ENCODE results near the gene LBX1. TPM values are rescaled to one million over a fixed set of nuclear protein-coding genes. Genes with fewer than 3 reads are reported as not detected.

Gene LBX1
- total and polyA plus RNA-seq, 7 donors = not detected

GRCh38 chr10:101263150-101263752, 34.0 kb upstream of the LBX1 start:
- TF ChIP-seq CTCF (IDR thresholded peaks at IDR 0.05) (no peak), POLR2A (IDR thresholded peaks at IDR 0.05) (no peak), EP300 (IDR thresholded peaks at IDR 0.05) (no peak), POLR2AphosphoS5 (IDR thresholded peaks at IDR 0.05) (no peak)
- intact Hi-C loops (cut with DNase I) = no loop called here
- Histone ChIP-seq H3K36me3 (no peaks in the 10 kb centered on the region), H3K27me3 (peaks cover 3 to 51% (median 27%) of the 10 kb centered on the region in 3 donors), H3K4me1 (no peaks in the 10 kb centered on the region), H3K27ac (no peak overlapping the region), H3K4me3 (no peak overlapping the region), H3K9me3 (peaks cover 0 to 2% (median under 1%) of the 10 kb centered on the region in 4 donors)
- no peak for DNase-seq
- 58 to 67% methylated on average over 11 of the region's 11 CpGs for WGBS, 2 donors

GRCh38 chr10:101262147-101262546, 32.9 kb upstream of the LBX1 start:
- H3K4me3 ChIP-seq = no peak overlapping the region
- H3K9me3 ChIP-seq = peaks cover 0 to 5% (median 2%) of the 10 kb centered on the region in 4 donors
- TF ChIP-seq POLR2A (IDR thresholded peaks at IDR 0.05) = no peak
- TF ChIP-seq CTCF (IDR thresholded peaks at IDR 0.05) = no peak
- TF ChIP-seq EP300 (IDR thresholded peaks at IDR 0.05) = no peak
- TF ChIP-seq POLR2AphosphoS5 (IDR thresholded peaks at IDR 0.05) = no peak
- no peak overlapping the region for H3K27ac ChIP-seq
- WGBS, 2 donors = 49 to 70% methylated on average over 9 of the region's 9 CpGs
- no peak for DNase-seq
- no peaks in the 10 kb centered on the region for H3K36me3 ChIP-seq
- peaks cover 3 to 51% (median 27%) of the 10 kb centered on the region in 3 donors for H3K27me3 ChIP-seq
- intact Hi-C loops (cut with DNase I) = no loop called here
- H3K4me1 ChIP-seq = no peaks in the 10 kb centered on the region

GRCh38 chr10:101261702-101262101, 32.4 kb upstream of the LBX1 start:
- Histone ChIP-seq H3K27ac (no peak overlapping the region), H3K36me3 (no peaks in the 10 kb centered on the region), H3K27me3 (peaks cover 3 to 51% (median 27%) of the 10 kb centered on the region in 3 donors), H3K9me3 (peaks cover 0 to 5% (median 2%) of the 10 kb centered on the region in 4 donors), H3K4me3 (no peak overlapping the region), H3K4me1 (no peaks in the 10 kb centered on the region)
- intact Hi-C loops (cut with DNase I) = no loop called here
- 35 to 61% methylated on average over 3 of the region's 3 CpGs for WGBS, 2 donors
- DNase-seq = no peak
- TF ChIP-seq CTCF (IDR thresholded peaks at IDR 0.05) (no peak), POLR2A (IDR thresholded peaks at IDR 0.05) (no peak), POLR2AphosphoS5 (IDR thresholded peaks at IDR 0.05) (no peak), EP300 (IDR thresholded peaks at IDR 0.05) (no peak)

- Histone ChIP-seq H3K27me3 (peaks cover 3 to 51% (median 27%) of the 10 kb centered on the region in 3 donors), H3K4me1 (no peaks in the 10 kb centered on the region), H3K4me3 (no peak overlapping the region), H3K9me3 (peaks cover 0 to 5% (median 2%) of the 10 kb centered on the region in 4 donors), H3K36me3 (no peaks in the 10 kb centered on the region), H3K27ac (no peak overlapping the region)
- TF ChIP-seq POLR2AphosphoS5 (IDR thresholded peaks at IDR 0.05) = no peak
- TF ChIP-seq CTCF (IDR thresholded peaks at IDR 0.05) = no peak
- no peak for TF ChIP-seq EP300 (IDR thresholded peaks at IDR 0.05)
- no peak for TF ChIP-seq POLR2A (IDR thresholded peaks at IDR 0.05)
- intact Hi-C loops (cut with DNase I) = no loop called here
- no peak for DNase-seq
- 26 to 35% methylated on average over 21 of the region's 21 CpGs for WGBS, 2 donors
These were observed 31.7 kb upstream of the LBX1 start for GRCh38 chr10:101260764-101261481.

Data from sigmoid colon (tissue), 7 donors.